ENCODE results near the gene SEMA3C. TPM values are rescaled to one million over a fixed set of nuclear protein-coding genes. Genes with fewer than 3 reads are reported as not detected.

SEMA3C gene
- total and polyA plus RNA-seq, 11 donors, result 11.7 to 110 (median 67.6) TPM

- 47 to 51% (median 49%) methylated on average over 4 of the region's 4 CpGs for WGBS, 4 donors
- TF ChIP-seq CTCF (IDR thresholded peaks at IDR 0.05) (no peak), POLR2A (IDR thresholded peaks at IDR 0.05) (no peak)
- H3K9me3 ChIP-seq, result no peaks in the 10 kb centered on the region
- no peaks in the 10 kb centered on the region for H3K36me3 ChIP-seq
- DNase-seq, result no peak
- intact Hi-C loops (cut with DNase I), result no loop called here
- no peak overlapping the region for H3K4me3 ChIP-seq
- no peak for ATAC-seq
- H3K27me3 ChIP-seq, result no peaks in the 10 kb centered on the region
- H3K4me1 ChIP-seq, result peaks cover 0 to 6% (median 0%) of the 10 kb centered on the region in 12 donors
- H3K27ac ChIP-seq, result peak overlapping the region in 1 of 12 donors; percentile 29
These were observed 48.0 kb downstream of the SEMA3C start for GRCh38 chr7:80870813-80871212.

- WGBS, 4 donors, result 86 to 91% (median 88%) methylated on average over 6 of the region's 6 CpGs
- H3K4me1 ChIP-seq, result peaks cover 0 to 6% (median 0%) of the 10 kb centered on the region in 12 donors
- H3K36me3 ChIP-seq, result no peaks in the 10 kb centered on the region
- ATAC-seq, result peak in 1 of 4 donors; percentile 42
- H3K9me3 ChIP-seq, result no peaks in the 10 kb centered on the region
- no peak overlapping the region for H3K4me3 ChIP-seq
- no peak for TF ChIP-seq CTCF (IDR thresholded peaks at IDR 0.05)
- no peak for TF ChIP-seq POLR2A (IDR thresholded peaks at IDR 0.05)
- intact Hi-C loops (cut with DNase I), result no loop called here
- H3K27me3 ChIP-seq, result no peaks in the 10 kb centered on the region
- DNase-seq, result no peak
- peak overlapping the region in 1 of 12 donors; percentile 29 for H3K27ac ChIP-seq
These were observed 48.8 kb downstream of the SEMA3C start for GRCh38 chr7:80869821-80870751.

DNA sequence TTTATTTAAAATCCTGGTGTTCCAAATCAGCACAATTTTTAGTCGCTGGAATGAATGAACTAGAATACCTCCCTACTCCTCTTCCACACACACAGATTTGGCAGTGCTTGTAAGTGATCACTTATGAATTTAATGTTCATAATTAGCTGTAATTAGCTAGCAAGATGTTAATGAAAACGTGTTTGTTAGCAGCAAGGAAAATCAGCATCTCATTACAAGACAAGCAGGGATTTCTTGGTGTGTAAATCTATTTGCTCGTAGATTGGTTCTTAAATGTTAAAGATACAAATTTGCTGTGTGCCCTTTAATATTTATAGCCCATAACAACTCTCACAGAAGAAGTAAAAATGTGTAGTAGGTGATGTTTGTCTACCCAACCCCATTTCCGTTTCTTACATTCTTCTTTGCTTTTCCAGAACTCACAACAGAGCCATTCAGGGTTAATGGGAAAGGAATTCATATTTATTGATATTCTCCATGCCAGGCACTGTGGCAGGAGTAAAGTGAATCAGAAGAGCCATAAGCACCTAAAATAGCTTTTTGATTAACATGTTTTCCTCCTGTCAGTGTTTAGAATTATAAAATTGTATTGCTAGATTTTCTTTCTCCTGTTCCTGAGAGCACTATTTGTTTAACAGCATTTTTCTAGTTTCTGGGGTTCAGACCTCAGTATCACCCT, 49.6 kb downstream of the SEMA3C start:
- ATAC-seq, result no peak

More for the DNA sequence above, 49.6 kb downstream of the SEMA3C start:
- peak overlapping the region in 1 of 12 donors; percentile 20 for H3K27ac ChIP-seq
- TF ChIP-seq CTCF (IDR thresholded peaks at IDR 0.05) (no peak), POLR2A (IDR thresholded peaks at IDR 0.05) (no peak)
- no peak overlapping the region for H3K4me3 ChIP-seq
- no peak for DNase-seq
- no peaks in the 10 kb centered on the region for H3K9me3 ChIP-seq
- peaks cover 0 to 6% (median 0%) of the 10 kb centered on the region in 12 donors for H3K4me1 ChIP-seq
- no peaks in the 10 kb centered on the region for H3K27me3 ChIP-seq
- H3K36me3 ChIP-seq, result no peaks in the 10 kb centered on the region
- 61 to 70% (median 66%) methylated on average over 4 of the region's 4 CpGs for WGBS, 4 donors
- intact Hi-C loops (cut with DNase I), result no loop called here
